GM12878 (cell line): ENCODE data around the gene EIF3D. TPM values are rescaled to one million over a fixed set of nuclear protein-coding genes. Genes with fewer than 3 reads are reported as not detected.
A peak's percentile ranks its signal among the peaks of the same experiment; 100 is the strongest.

ENCODE experiments used
- BMI1 ChIP-seq: fragments of 450-650 bp; IDR thresholded peaks from 2 replicates; pipeline ENCODE4 v1.6.1; 2016; ENCODE audit warnings: mild to moderate bottlenecking, moderate library complexity, borderline replicate concordance
- CBX5 ChIP-seq: sonication (generic); IDR thresholded peaks from 2 replicates; pipeline ENCODE4 v1.6.1; 2016; ENCODE audit warnings: low read depth, moderate library complexity, mild to moderate bottlenecking, inconsistent platforms
- CHD4 ChIP-seq: fragments of 200-600 bp; sonication (generic); IDR thresholded peaks from 2 replicates; pipeline ENCODE4 v1.6.1; 2016; ENCODE audit warnings: mild to moderate bottlenecking
- FOS ChIP-seq: IDR thresholded peaks from 3 replicates; pipeline ENCODE4 v1.6.1; 2011; ENCODE audit warnings: borderline replicate concordance; ENCODE audit not compliant: insufficient read length; ENCODE audit errors: extremely low read depth
- FOXK2 ChIP-seq: fragments of 450-650 bp; IDR thresholded peaks from 2 replicates; pipeline ENCODE4 v1.6.1; 2017; ENCODE audit warnings: mild to moderate bottlenecking, moderate library complexity
- FOXM1 ChIP-seq: IDR thresholded peaks from 2 replicates; pipeline ENCODE4 v1.6.1; 2012; ENCODE audit warnings: low read depth, mild to moderate bottlenecking, inconsistent platforms, low read length, moderate library complexity
- HDAC2 ChIP-seq: fragments of 200-600 bp; sonication (generic); IDR thresholded peaks from 2 replicates; pipeline ENCODE4 v1.6.1; 2017
- IRF4 ChIP-seq: IDR thresholded peaks from 2 replicates; pipeline ENCODE4 v1.6.1; 2011; ENCODE audit warnings: low read depth, low read length
- IRF5 ChIP-seq: fragments of 450-650 bp; IDR thresholded peaks from 2 replicates; pipeline ENCODE4 v1.6.1; 2017; ENCODE audit warnings: borderline replicate concordance
- KAT2A ChIP-seq: conservative IDR thresholded peaks from 2 replicates; pipeline ENCODE4 v1.6.1; 2011; ENCODE audit warnings: low read depth, low read length; ENCODE audit not compliant: control insufficient read depth
- KLF5 ChIP-seq: fragments of 450-650 bp; IDR thresholded peaks from 2 replicates; pipeline ENCODE4 v1.6.1; 2014; ENCODE audit warnings: mild to moderate bottlenecking; ENCODE audit not compliant: partially characterized antibody
- MYC ChIP-seq: IDR thresholded peaks from 2 replicates; pipeline ENCODE4 v1.6.1; 2011; ENCODE audit warnings: mild to moderate bottlenecking, low read length, moderate library complexity, inconsistent platforms; ENCODE audit not compliant: insufficient read depth, insufficient replicate concordance, insufficient read length, severe bottlenecking
- NFIC ChIP-seq: IDR thresholded peaks from 2 replicates; pipeline ENCODE4 v1.6.1; 2012; ENCODE audit warnings: low read depth, mild to moderate bottlenecking, inconsistent platforms, low read length, moderate library complexity
- NFYA ChIP-seq: IDR thresholded peaks from 2 replicates; pipeline ENCODE4 v1.6.1; 2011; ENCODE audit warnings: low read depth, mild to moderate bottlenecking, low read length, improper control_type of control experiment, borderline replicate concordance
- NR2C2 ChIP-seq: IDR thresholded peaks from 2 replicates; pipeline ENCODE4 v1.6.1; 2011; ENCODE audit warnings: borderline replicate concordance, low read depth; ENCODE audit not compliant: control insufficient read depth, insufficient read length
- NR2F1 ChIP-seq: fragments of 450-650 bp; conservative IDR thresholded peaks from 2 replicates; pipeline ENCODE4 v1.6.1; 2017; ENCODE audit warnings: mild to moderate bottlenecking
- PAX8 ChIP-seq: fragments of 450-650 bp; IDR thresholded peaks from 2 replicates; pipeline ENCODE4 v1.6.1; 2017; ENCODE audit warnings: mild to moderate bottlenecking, moderate library complexity
- POLR2A ChIP-seq: IDR thresholded peaks from 2 replicates; pipeline ENCODE4 v1.6.1; 2011; ENCODE audit warnings: low read depth, mild to moderate bottlenecking, low read length
- RAD21 ChIP-seq: IDR thresholded peaks from 2 replicates; pipeline ENCODE4 v1.6.1; 2011; ENCODE audit warnings: mild to moderate bottlenecking, low read depth, low read length, moderate library complexity; ENCODE audit not compliant: insufficient read depth
- RCOR1 ChIP-seq: conservative IDR thresholded peaks from 2 replicates; pipeline ENCODE4 v1.6.1; 2012; ENCODE audit warnings: low read depth, low read length, improper control_type of control experiment
- SIN3A ChIP-seq: IDR thresholded peaks from 2 replicates; pipeline ENCODE4 v1.6.1; 2012; ENCODE audit warnings: low read depth, low read length, improper control_type of control experiment
- SMAD1 ChIP-seq: fragments of 450-650 bp; IDR thresholded peaks from 2 replicates; pipeline ENCODE4 v1.6.1; 2018; ENCODE audit warnings: mild to moderate bottlenecking, low read depth; ENCODE audit not compliant: partially characterized antibody
- SPI1 ChIP-seq: IDR thresholded peaks from 2 replicates; pipeline ENCODE4 v1.6.1; 2011; ENCODE audit warnings: low read depth, mild to moderate bottlenecking, low read length, moderate library complexity, borderline replicate concordance; ENCODE audit not compliant: insufficient read depth
- SREBF2 ChIP-seq: IDR thresholded peaks from 2 replicates; pipeline ENCODE4 v1.6.1; 2012; ENCODE audit warnings: mild to moderate bottlenecking, low read length
- TAF1 ChIP-seq: IDR thresholded peaks from 2 replicates; pipeline ENCODE4 v1.6.1; 2011; ENCODE audit warnings: mild to moderate bottlenecking, low read depth, low read length, borderline replicate concordance
- TBL1XR1 ChIP-seq: IDR thresholded peaks from 2 replicates; pipeline ENCODE4 v1.6.1; 2012; ENCODE audit warnings: low read depth, low read length, improper control_type of control experiment
- TCF7 ChIP-seq: IDR thresholded peaks from 2 replicates; pipeline ENCODE4 v1.6.1; 2014; ENCODE audit warnings: antibody characterized with exemption, borderline replicate concordance
- USF2 ChIP-seq: IDR thresholded peaks from 2 replicates; pipeline ENCODE4 v1.6.1; 2011; ENCODE audit warnings: low read depth, low read length, improper control_type of control experiment, borderline replicate concordance
- WRNIP1 ChIP-seq: IDR thresholded peaks from 2 replicates; pipeline ENCODE4 v1.6.1; 2011; ENCODE audit warnings: low read depth, low read length, improper control_type of control experiment, borderline replicate concordance
- ZNF207 ChIP-seq: fragments of 450-650 bp; IDR thresholded peaks from 2 replicates; pipeline ENCODE4 v1.6.1; 2014; ENCODE audit warnings: antibody characterized with exemption, mild to moderate bottlenecking, borderline replicate concordance
- ZNF384 ChIP-seq: IDR thresholded peaks from 2 replicates; pipeline ENCODE4 v1.6.1; 2012; ENCODE audit warnings: low read depth, mild to moderate bottlenecking, low read length, improper control_type of control experiment, borderline replicate concordance
- ZNF622 ChIP-seq: fragments of 450-650 bp; IDR thresholded peaks from 2 replicates; pipeline ENCODE4 v1.6.1; 2017; ENCODE audit warnings: mild to moderate bottlenecking, inconsistent platforms
- polyA plus RNA-seq, 11 experiments: library from polyadenylated mRNA; depleted of rRNA in 4 of 11; unstranded in 6 of 11; stranded (reverse) in 5 of 11; fragments of >200 nt; fragmentation: Nextera tagmentation in 4 of 11; fragmentation: Illumina TruSeq in 1 of 11; extraction: Ambion mirVana in 4 of 11; extraction: Trizol in 1 of 11; gene quantifications; 1 replicate in 1 of 11; 2 replicates in 10 of 11; pipeline versions ENCODE4 v1.2.1 to v1.2.3, GENCODE V29; 2011 to 2016; ENCODE audit warnings: inconsistent platforms in 2 of 11, missing spikeins in 2 of 11, low read depth in 1 of 11
- total RNA-seq, 4 experiments: library from RNA; depleted of rRNA in 3 of 4; stranded (reverse); fragments of >200 nt in 3 of 4; fragmentation: Illumina TruSeq in 1 of 4; extraction: Trizol in 1 of 4; gene quantifications; 2 replicates each; pipeline versions ENCODE4 v1.2.1 to v1.2.3, GENCODE V29; 2013 to 2021

Gene EIF3D
- total and polyA plus RNA-seq, 10 of the 15 experiments (the other 5 are each of a cell fraction or from before 2014, with no cell fraction given), result 240 to 558 (median 420) TPM

GRCh38 chr22:36528795-36529751 lies at the start of gene EIF3D (continued):
- TF ChIP-seq TAF1 (peak; percentile 99), KLF5 (peak; percentile 79), FOXK2 (peak; percentile 92), BMI1 (no peak), USF2 (no peak), IRF5 (no peak), SMAD1 (peak; percentile 74), ZNF622 (no peak), RAD21 (no peak), FOS (no peak), WRNIP1 (no peak), NFYA (no peak), HDAC2 (no peak), IRF4 (0 out of 2 replicates have a peak, but pooled peaks have one; percentile 31), NFIC (no peak), CHD4 (no peak), KAT2A (no peak), SREBF2 (no peak), NR2C2 (no peak), ZNF384 (no peak), RCOR1 (no peak), MYC (peak; percentile 91), FOXM1 (no peak), SPI1 (peak; percentile 70), CBX5 (0 out of 2 replicates have a peak, but pooled peaks have one; percentile 65), SIN3A (peak; percentile 64; the same call in 1 of the 2 replicates), ZNF207 (peak; percentile 95), POLR2A (peak; percentile 97), NR2F1 (peak; percentile 57), TBL1XR1 (no peak), TCF7 (peak; percentile 47; the same call in 1 of the 2 replicates), PAX8 (no peak)
